ENCODE data around the gene TMEM187.
A peak's percentile ranks its signal among the peaks of the same experiment; 100 is the strongest.

Gene TMEM187

DNA sequence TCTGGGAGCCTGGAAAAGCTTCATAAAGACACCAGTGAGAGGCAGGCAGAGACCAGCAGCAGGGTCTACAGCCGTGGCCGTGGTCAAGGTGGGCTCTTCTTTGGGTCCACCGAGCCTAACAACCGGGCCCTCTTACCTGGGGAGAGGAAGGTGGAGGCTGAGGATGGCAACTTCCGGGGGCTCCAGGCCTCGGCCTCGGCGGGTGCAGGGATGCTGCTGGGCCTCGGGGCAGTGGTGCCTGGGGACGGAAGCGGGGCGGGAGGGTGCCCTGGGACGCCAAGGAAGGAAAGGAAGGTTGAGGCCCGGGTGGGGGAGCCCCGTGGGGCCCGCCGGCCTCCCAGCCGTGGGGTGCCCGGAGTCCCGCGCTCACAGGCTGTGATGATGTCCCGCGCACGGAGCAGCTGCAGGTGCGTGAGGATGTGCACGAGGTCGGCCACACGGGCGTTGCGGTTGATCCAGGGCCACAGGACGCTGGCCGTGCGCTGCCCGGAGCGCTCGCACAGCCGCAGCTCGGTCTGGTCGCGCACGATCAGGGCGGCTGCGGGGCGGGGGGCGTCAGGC lies 46.6 kb downstream of the TMEM187 start:
- peak overlapping the region; percentile 64 for H3K4me3 ChIP-seq (replicated peaks; ENCODE audit: low read depth, low read length)
- no peak for DNase-seq (ENCODE audit: extremely low read depth, low read depth)
- TF ChIP-seq CTCF (IDR thresholded peaks at IDR 0.05; ENCODE audit: low read depth, low read length, missing control alignments): no peak

- DNase-seq (ENCODE audit: extremely low read depth, low read depth): no peak
- H3K4me3 ChIP-seq (replicated peaks; ENCODE audit: low read depth, low read length): peak within 1 kb of the TSS; percentile 64
- no peak for TF ChIP-seq CTCF (IDR thresholded peaks at IDR 0.05; ENCODE audit: low read depth, low read length, missing control alignments)
Measured at GRCh38 chrX:154019633-154020528, 47.3 kb downstream of the TMEM187 start, which contains the start of gene IRAK1. IRAK1 (minus strand) TSS chrX:154019902; CDS start chrX:154019812, 90 bp downstream.

GRCh38 chrX:154020536-154021115 lies 48.1 kb downstream of the TMEM187 start:
- DNase-seq (ENCODE audit: extremely low read depth, low read depth): no peak

DNA sequence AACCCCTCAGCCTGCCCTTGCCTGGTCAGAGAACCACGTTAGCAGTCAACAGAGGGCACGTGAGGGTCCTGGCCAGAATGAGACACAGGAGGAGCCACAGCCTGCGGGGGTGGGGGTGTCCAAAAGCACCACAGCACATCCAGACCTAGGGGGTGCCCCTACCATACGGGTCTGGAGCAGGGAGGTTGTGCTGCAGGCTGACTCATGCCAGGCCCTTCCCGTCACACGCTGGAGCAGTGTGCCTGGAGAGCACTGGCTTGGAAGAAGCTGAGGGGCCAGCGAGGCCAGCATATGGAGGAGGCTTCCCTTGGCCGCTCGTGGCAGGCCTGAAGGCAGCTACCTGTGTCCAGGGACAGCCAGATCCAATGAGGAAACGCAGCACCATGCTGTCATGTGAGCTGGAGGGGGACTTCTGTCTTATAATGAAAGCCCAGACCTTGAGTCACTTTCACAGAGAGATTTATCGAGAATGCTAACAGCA lies 48.6 kb downstream of the TMEM187 start:
- DNase-seq (ENCODE audit: extremely low read depth, low read depth): peak; percentile 29
- no peak overlapping the region for H3K4me3 ChIP-seq (replicated peaks; ENCODE audit: low read depth, low read length)
- no peak for TF ChIP-seq CTCF (IDR thresholded peaks at IDR 0.05; ENCODE audit: low read depth, low read length, missing control alignments)

More at GRCh38 chrX:154020536-154021115, 48.1 kb downstream of the TMEM187 start:
- TF ChIP-seq CTCF (IDR thresholded peaks at IDR 0.05; ENCODE audit: low read depth, low read length, missing control alignments): no peak
- peak overlapping the region; percentile 47 for H3K4me3 ChIP-seq (replicated peaks; ENCODE audit: low read depth, low read length)

- H3K4me3 ChIP-seq (replicated peaks; ENCODE audit: low read depth, low read length): no peak overlapping the region
- TF ChIP-seq CTCF (IDR thresholded peaks at IDR 0.05; ENCODE audit: low read depth, low read length, missing control alignments): no peak
- DNase-seq (ENCODE audit: extremely low read depth, low read depth): no peak
Measured at GRCh38 chrX:154022108-154022507, 49.6 kb downstream of the TMEM187 start.

DNA sequence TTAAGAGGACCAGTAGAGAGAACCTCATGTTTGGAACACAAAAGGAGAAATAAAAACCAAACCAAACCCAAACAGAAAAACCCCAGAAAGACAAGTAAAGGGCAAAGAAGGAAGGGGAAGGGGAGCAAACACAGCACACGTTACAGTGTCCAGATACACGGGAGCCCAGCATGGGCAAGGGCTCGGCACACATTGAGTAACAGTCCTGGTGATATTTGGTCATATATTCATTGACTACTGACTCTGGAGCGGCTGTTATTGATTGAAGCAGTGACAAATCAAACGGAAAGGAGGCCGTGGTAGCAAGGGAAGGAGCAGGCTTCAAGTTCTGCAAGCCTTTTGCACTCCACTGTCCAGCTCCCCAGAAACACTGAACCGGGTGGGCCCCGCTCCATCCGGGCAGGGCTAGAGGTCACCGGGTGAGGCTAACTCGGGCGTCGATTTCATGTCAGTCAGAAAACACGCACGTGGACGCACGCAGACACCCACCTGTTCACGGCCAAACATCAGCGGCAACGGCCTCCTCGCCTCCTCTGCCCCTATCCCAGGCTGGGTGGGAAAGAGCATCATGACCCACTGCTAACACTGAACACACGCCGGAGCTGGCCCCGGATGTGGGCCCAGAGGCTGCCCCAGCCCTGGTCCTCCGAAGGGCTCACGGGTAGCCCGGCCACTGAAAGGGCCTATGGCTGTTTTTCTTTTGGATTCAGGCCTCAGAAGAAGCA lies 50.9 kb downstream of the TMEM187 start:
- H3K4me3 ChIP-seq (replicated peaks; ENCODE audit: low read depth, low read length): no peak overlapping the region
- DNase-seq (ENCODE audit: extremely low read depth, low read depth): no peak
- TF ChIP-seq CTCF (IDR thresholded peaks at IDR 0.05; ENCODE audit: low read depth, low read length, missing control alignments): no peak

Measured in HFF-Myc (cell line).